ENCODE data around the gene DOCK1. TPM values are rescaled to one million over a fixed set of nuclear protein-coding genes. Genes with fewer than 3 reads are reported as not detected.

Gene DOCK1
- total and polyA plus RNA-seq, 3 donors from 2014 or later = 19.0 to 46.2 (median 32.0) TPM

DNA sequence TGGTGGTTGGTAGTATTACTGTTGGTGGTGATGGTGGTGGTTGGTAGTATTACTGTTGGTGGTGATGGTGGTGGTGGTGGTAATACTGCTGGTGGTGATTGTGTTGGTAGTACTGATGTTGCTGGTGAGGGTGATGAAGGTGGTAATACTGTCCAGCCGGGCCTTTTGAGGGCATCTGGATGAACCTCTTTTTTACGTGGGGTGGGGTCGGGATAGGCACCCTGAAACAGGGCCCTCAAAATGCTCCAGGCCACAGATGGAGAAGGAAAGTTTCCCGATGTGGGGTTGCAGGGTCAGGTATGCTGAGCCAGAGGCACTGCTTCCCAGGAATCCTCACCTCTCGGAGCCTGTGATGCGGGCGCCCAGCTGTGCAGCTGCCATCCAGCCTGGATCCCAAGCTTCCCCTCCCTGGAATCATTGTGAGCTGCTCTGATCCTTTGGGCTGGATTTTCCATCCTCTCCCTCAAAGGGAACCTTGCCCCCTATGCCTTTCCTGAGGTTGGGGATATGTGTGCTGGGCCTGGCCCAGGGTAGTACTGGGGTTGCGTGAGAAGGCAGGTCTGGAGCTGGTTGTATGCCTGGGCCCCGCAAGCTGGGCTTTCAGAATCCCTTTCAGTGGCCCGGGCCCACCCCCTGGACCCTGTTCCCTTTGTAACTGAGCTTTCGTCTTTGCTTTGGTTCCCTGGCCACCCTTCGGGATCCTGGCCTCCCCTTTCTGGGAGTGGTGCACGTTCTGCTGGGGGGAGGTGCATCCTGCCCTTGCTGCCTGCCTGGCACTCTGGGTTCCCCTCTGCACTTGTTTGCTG lies 43.3 kb downstream of the DOCK1 start:
- Histone ChIP-seq H3K27ac (no peak overlapping the region), H3K36me3 (ENCODE audit: low read depth, missing control alignments) (no peaks in the 10 kb centered on the region), H3K4me3 (no peak overlapping the region), H3K9me3 (no peaks in the 10 kb centered on the region), H3K4me1 (no peaks in the 10 kb centered on the region), H3K27me3 (no peaks in the 10 kb centered on the region)
- intact Hi-C loops (cut with DNase I; ENCODE audit: low total_unique reads) = no loop called here
- TF ChIP-seq, protein P1, sequence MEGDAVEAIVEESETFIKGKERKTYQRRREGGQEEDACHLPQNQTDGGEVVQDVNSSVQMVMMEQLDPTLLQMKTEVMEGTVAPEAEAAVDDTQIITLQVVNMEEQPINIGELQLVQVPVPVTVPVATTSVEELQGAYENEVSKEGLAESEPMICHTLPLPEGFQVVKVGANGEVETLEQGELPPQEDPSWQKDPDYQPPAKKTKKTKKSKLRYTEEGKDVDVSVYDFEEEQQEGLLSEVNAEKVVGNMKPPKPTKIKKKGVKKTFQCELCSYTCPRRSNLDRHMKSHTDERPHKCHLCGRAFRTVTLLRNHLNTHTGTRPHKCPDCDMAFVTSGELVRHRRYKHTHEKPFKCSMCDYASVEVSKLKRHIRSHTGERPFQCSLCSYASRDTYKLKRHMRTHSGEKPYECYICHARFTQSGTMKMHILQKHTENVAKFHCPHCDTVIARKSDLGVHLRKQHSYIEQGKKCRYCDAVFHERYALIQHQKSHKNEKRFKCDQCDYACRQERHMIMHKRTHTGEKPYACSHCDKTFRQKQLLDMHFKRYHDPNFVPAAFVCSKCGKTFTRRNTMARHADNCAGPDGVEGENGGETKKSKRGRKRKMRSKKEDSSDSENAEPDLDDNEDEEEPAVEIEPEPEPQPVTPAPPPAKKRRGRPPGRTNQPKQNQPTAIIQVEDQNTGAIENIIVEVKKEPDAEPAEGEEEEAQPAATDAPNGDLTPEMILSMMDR (IDR thresholded peaks at IDR 0.05) = no peak
- TF ChIP-seq POLR2A (IDR thresholded peaks at IDR 0.05) = no peak
- DNase-seq = no peak
- 88 to 93% methylated on average over 7 to 13 of the region's 13 CpGs for WGBS, 2 donors

DNA sequence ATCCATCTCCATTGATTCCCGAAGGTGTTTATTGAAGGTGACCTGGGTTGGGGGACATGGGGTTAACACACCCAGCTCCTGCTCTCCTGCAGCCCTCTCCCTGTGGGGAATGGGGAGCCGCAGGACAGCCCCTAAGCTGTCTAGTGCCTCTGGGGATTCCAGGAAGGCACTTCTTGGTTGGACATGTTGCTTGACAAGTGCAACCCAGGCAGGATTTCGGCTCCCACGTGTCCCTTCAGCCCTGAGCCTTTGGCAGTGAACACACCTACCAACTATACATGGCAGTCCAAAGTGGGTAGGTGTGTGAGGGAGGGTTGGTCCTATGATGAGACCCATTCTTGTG lies 43.9 kb downstream of the DOCK1 start:
- Histone ChIP-seq H3K9me3 (no peaks in the 10 kb centered on the region), H3K27ac (no peak overlapping the region), H3K27me3 (no peaks in the 10 kb centered on the region), H3K4me3 (no peak overlapping the region), H3K4me1 (no peaks in the 10 kb centered on the region), H3K36me3 (ENCODE audit: low read depth, missing control alignments) (no peaks in the 10 kb centered on the region)
- no peak for DNase-seq
- 85 to 86% methylated on average over 3 to 4 of the region's 4 CpGs for WGBS, 2 donors
- TF ChIP-seq, protein P1 (IDR thresholded peaks at IDR 0.05) = no peak
- intact Hi-C loops (cut with DNase I; ENCODE audit: low total_unique reads) = no loop called here

DNA sequence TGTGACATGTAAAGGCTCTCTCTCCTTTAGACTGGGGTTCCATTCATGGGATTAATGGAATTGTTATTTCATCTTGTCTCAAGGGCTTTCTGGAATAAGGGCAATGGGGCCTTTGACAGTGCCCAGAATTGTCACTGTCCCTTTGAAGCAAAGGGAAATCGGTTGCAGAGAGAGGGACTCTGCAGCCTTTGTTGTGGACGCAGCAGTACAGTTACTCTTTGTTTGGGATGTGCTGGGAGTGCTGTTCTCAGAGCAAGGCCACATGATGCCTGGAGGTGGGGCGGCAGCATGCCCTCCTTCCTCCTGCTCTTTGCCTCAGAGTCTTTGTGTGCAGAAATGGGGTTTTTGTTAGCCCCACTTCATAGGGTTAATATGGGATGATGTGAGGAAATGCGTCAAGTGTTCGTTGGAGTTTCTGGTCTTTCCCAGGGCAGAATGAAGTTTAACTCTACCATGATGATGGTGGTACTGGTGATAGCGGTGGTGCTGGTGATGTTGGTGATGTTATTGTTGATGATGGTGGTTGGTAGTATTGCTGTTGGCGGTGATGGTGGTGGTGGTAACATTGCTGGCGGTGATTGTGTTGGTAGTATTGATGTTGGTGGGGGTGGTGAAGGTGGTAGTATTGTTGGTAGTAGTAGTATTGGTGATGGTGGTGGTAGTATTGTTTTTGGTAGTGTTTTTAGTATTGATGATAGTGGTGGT lies 45.3 kb downstream of the DOCK1 start:
- no peak for TF ChIP-seq POLR2A (IDR thresholded peaks at IDR 0.05)
- TF ChIP-seq, protein P1 (IDR thresholded peaks at IDR 0.05) = no peak
- peak; percentile 56 for DNase-seq
- Histone ChIP-seq H3K36me3 (ENCODE audit: low read depth, missing control alignments) (no peaks in the 10 kb centered on the region), H3K27ac (no peak overlapping the region), H3K27me3 (no peaks in the 10 kb centered on the region), H3K9me3 (no peaks in the 10 kb centered on the region), H3K4me1 (no peaks in the 10 kb centered on the region), H3K4me3 (no peak overlapping the region)
- intact Hi-C loops (cut with DNase I; ENCODE audit: low total_unique reads) = no loop called here
- 74 to 86% methylated on average over 8 of the region's 8 CpGs for WGBS, 2 donors

DNA sequence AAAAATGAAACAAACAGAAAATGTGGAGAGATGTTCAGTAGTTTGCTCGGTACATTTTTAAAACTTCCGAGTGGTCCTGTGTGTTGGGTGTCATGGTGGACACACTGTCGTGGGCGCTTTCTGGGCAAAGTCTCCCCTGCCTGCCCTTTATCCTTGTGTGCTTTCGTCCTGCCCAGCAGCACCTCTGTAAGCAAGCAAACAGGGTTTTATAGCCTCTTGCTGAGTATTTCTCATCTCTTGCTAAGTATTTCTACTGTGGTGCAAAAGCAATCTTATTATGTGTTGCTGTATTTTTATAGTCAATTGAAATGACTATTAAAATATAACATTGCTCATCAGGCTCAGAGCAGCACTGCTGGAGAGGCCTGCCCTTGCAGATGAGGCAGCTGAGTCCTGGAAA lies 48.7 kb downstream of the DOCK1 start:
- 92 to 95% methylated on average over 5 of the region's 5 CpGs for WGBS, 2 donors
- TF ChIP-seq POLR2A (IDR thresholded peaks at IDR 0.05) = no peak
- TF ChIP-seq, protein P1 (IDR thresholded peaks at IDR 0.05) = no peak
- intact Hi-C loops (cut with DNase I; ENCODE audit: low total_unique reads) = no loop called here
- H3K27me3 ChIP-seq = no peaks in the 10 kb centered on the region
- H3K27ac ChIP-seq = no peak overlapping the region
- H3K4me3 ChIP-seq = no peak overlapping the region
- no peaks in the 10 kb centered on the region for H3K4me1 ChIP-seq
- no peaks in the 10 kb centered on the region for H3K36me3 ChIP-seq (ENCODE audit: low read depth, missing control alignments)
- H3K9me3 ChIP-seq = no peaks in the 10 kb centered on the region
- DNase-seq = no peak
